Mucosa of gallbladder (tissue), 1 donor: ENCODE results near the gene AEBP1. TPM values are rescaled to one million over a fixed set of nuclear protein-coding genes. Genes with fewer than 3 reads are reported as not detected.

Experiments used
- DNase-seq: peaks from one replicate; pipeline ENCODE4 v3.0.0-alpha.2; 2020; ENCODE audit warnings: low spot score
- total RNA-seq: library from RNA; stranded (reverse); gene quantifications from one replicate; pipeline ENCODE4 v1.2.1, GENCODE V29; 2021
- donor health status: DM: no; HTN: no; CAD: no.

AEBP1 gene
- total RNA-seq, 1 donor from 2014 or later: 107 TPM

DNA sequence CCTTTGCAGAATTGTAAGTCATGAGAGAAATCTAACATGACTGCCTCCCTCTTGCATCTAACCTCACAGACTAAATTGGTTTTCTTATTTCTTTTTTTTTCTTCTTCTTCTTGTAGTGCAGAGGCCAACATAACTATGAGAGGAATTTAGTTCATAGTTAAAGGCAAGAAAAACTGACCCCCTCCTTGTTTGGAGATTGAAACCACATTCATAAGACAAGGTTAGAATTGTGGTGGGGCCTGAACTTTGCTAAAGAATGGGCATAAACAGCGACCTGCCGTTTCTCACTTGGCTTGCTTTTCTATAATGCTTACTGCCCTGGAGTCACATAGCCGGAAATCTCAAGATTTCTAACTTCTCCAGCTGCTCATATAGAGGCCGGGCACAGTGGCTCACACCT lies 19.4 kb upstream of the AEBP1 start:
- no peak for DNase-seq

- DNase-seq: no peak
These were observed 18.6 kb upstream of the AEBP1 start for GRCh38 chr7:44085546-44085945.

DNA sequence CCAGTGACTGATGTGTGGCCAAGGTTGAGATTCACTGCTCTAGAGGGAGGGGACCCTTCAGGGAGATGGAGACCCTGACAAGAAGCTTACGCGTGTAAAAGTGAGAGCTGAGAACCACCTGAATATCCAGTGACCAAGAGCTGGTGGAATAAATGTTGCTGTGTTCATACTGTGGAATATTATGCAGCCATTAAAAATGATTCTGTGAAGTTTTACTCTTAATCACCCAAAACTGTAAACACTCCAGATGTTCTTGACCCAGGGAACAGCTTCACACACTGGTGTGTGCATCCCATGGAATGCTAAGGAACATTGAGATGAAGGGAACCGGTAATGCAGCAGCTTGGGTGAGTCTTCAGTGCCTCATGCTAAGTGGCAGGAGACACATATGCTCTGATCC lies 17.5 kb upstream of the AEBP1 start:
- no peak for DNase-seq

- DNase-seq: no peak
These were observed 16.0 kb upstream of the AEBP1 start for GRCh38 chr7:44087911-44088838.

DNA sequence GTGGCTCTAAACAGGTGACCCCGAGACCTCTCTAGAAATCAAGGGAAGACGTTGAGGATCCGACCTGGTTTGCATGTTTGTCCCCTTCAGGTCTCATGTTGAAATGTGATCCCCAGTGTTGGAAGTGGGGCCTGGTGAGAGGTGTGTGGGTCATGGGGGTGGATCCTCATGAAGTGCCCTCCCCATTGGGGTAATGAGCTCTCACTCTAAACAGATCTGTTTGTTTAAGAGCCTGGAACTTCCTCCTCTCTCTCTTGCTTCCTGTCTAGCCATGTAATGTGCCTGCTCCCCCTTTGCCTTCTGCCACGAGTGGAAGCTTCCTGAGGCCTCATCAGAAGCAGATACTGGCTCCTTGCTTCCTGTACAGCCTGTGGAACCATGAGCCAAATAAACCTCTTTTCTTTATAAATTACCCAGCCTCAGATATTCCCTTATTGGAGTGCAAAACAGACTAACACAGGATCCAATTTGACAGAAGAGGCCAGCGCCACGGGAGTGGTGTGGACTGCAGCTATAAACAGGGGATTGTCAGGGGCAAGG lies 11.0 kb upstream of the AEBP1 start:
- no peak for DNase-seq

- DNase-seq: no peak
These were observed 9.8 kb upstream of the AEBP1 start for GRCh38 chr7:44094365-44094764.

DNA sequence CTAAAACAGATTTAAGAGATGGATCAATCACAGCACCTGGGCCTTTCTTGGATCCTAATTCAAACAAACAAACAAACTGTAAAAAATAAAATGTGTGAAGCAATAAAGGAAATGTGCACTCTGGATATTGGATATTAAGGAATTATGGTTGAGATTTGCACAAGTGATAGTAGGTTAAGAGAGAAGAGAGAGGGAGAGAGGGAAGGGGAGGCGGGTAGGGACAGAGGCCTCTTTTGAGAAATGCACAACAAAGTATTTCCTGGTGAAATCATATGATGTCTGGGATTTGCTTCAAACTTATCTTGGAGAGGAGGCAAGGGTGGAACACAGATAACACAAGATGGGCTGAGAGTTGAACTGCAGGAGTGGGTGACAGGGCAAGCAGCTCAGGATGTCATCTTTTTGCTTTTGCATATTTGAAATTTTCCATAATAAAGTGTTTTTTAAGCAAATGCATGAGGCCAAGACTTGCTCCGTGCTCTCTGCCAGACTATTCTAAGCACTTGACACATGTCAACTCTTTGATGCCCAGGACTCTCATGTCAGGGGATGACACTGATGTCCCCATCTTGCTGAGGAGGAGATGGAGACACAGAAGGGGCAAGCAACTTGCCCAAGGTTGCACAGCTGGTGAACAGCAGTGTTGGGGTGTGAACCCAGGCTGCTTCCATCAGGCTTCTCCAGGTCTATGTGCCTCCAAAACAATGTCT lies 9.1 kb upstream of the AEBP1 start:
- no peak for DNase-seq

- no peak for DNase-seq
These were observed 8.4 kb upstream of the AEBP1 start for GRCh38 chr7:44095781-44096180.

GRCh38 chr7:44096326-44096881 lies 7.7 kb upstream of the AEBP1 start:
- no peak for DNase-seq

- no peak for DNase-seq
These were observed 6.8 kb upstream of the AEBP1 start for GRCh38 chr7:44097064-44097932.

DNA sequence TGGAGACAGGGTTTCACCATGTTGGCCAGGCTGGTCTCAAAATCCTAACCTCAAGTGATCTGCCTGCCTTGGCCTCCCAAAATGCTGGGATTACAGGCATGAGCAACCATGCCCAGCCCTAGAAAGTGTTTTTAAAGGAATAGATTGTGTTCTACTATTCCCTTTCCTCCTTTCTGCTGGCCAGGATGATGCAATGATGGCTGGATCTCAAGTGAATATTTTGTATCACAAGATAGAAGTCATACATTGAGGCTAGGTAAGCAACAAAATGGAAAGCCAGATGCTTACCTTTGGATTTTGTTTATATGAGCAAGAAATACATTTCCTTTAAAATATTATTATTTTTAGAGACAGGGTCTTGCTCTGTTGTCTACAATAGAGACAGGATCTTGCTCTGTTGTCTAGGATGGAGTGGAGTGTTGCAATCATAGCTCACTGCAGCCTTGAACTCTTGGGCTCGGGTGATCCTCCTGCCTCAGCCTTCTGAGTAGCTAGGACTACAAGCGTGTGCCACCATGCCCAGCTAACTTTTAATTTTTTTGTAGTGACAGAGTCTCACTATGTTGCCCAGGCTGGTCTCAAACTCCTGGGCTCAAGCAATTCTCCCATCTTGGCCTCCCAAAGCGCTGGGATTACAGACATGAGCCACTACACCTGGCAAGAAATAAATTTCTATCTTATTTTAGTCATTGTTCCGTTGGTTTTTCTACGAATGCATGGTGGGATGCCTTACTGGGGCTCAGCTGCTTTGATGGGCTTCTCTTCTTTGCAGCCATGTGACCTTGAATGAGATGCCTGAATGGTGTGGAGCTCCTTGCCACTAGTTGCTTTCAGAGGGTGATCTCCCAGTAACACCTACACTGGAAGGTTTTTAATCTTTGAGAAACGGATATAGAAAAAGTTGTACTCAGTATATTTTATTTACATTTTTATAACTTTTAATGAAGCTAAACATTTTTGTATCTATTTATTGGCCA lies 5.8 kb upstream of the AEBP1 start:
- DNase-seq: no peak

- DNase-seq: no peak
These were observed 4.5 kb upstream of the AEBP1 start for GRCh38 chr7:44099669-44100068.

- DNase-seq: no peak
These were observed 3.5 kb upstream of the AEBP1 start for GRCh38 chr7:44100458-44101302.

DNA sequence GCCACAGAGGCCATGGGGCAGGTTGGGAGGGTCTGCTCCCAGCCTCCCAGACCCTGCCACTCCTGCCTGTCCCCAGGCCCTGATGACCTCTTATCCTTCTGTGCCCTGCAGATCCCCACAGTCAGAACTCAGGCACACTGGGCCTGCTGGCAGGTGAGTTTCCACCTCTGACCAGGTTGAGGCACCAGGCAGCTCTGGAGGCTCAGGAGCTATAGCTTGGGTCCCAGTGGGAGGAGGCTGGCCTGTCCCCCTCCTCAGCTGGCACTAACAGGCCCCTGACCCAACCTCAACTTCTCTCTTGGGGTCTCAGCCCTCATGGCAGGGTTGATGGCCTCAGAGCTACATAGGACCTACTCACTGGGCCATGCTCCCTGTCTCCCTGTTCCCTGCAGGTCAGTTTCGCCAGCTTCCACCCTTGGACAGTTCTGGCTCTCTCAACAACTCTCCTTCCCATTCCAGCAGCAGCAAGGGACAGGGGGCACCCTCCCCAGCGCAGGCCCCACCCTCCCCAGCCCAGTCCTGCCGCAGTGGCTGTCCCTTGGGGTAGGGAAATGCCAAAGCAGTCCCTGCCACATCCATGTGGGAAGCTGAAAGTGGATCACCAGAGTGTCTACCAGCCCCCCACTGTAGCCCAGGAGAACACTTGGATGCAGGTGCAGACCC lies 2.7 kb upstream of the AEBP1 start:
- DNase-seq: no peak

GRCh38 chr7:44101966-44102845 lies 1.9 kb upstream of the AEBP1 start:
- no peak for DNase-seq

GRCh38 chr7:44102846-44103565 lies 1.1 kb upstream of the AEBP1 start:
- no peak for DNase-seq

DNA sequence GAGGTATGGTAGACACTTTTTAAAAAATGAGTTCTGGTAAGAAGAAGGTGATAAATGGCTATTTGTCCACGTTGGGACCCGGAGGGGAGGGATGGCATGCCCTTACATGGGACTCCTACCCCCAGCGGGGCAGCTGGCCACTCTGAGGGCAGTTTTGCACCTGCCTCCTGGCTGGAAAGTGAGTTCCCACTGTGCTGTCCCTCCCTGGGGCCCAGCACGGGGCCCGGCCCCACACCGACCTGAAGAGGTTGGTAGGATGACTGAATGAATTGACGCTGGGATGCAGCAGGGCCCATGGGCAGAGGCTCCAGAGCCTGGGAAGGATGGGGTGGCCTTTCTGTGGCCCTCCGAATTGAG lies 601 bp upstream of the AEBP1 start:
- no peak for DNase-seq
